Measurements from ENCODE around the gene OR2M4.
A peak's percentile ranks its signal among the peaks of the same experiment; 100 is the strongest.
"Not testable (repeated sequence)": the region's sequence is repeated elsewhere in the genome, so short reads cannot be mapped to it uniquely, and the experiment has no call there.

OR2M4 gene

DNA sequence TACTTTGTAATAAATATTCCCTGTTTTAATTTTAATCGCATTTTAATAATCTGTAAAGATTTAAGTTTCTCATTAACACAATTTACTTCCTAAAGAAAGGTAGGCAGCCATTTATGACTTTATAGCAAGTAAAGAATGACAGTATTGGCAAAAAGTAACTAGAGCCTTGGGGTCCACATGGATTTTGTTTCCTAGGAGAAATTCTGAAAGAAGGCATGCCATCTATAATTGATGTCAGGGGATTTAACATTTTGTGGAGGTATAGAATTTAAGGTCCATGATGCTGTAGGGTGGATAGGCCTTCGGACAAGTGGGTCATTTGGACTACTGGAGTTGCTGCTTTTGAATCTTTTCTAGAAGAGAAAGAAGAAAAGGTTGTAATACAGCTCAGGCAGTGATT is at the start of gene OR2M4:
Gene OR2M4 (plus strand): TSS at position 301 of the 400 bp plus-strand sequence. CDS start 7,512 bp downstream, outside the sequence.
- no peak for DNase-seq

- no peak for DNase-seq
Observed at GRCh38 chr1:248183996-248184395, 47.2 kb upstream of the OR2M4 start.

DNA sequence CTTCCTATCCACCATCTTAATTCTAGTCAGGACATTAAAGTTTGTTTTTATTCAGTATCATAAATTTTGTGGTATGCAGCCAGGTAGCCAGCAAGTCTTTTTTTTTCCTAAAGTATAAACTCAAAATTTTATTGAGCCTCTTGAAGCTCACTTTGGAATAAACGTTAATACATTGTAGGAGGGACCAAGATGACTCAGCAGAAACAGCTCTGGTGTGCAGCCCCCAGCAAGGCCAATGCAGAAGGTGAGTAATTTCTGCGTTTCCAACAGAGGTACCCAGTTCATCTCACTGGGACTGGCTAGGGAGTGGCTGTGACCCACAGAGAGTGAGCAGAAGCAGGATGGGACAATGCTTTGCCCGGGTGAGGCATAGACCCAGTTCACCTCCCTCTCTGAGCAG is 43.9 kb upstream of the OR2M4 start:
- no peak for DNase-seq

- no peak for DNase-seq
Observed at GRCh38 chr1:248189026-248189425, 42.2 kb upstream of the OR2M4 start.

DNA sequence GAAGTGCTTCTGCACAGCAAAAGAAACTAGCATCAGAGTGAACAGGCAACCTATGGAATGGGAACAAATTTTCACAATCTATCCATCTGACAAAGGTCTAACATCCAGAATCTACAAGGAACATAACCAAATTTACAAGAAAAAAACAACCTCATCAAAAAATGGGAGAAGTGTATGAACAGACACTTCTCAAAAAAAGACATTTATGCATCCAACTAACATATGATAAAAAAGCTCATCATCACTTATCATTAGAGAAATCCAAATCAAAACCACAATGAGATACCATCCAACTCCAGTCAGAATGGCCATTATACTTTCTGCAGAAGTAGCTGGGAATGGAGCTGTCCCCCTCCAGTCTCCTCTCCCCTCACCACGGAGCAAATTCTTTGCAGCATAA is 37.1 kb upstream of the OR2M4 start:
- DNase-seq, result no peak

DNA sequence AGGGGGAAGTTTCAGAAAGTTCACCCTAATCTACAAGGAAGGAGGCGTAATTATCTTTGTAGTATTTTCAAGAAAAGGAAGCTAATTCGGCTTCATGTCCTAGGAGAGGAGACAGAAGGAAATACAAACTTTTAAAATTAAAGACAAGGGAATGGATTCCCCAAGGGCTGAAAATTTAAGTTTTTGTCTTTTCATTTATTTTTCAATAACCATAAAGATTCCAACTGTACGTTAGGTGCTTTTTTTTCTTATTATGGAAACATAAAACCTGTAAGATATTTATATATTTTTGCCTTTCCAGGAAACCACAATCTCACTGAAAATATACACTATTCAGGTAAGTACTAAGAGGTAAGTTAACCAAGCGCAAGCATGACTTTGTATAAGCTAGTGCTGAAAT is 34.3 kb upstream of the OR2M4 start, which contains the start of gene OR2M3:
Gene OR2M3 (plus strand): TSS at position 301 of the 400 bp plus-strand sequence. CDS start 5,803 bp downstream, outside the sequence.
- no peak for DNase-seq

DNA sequence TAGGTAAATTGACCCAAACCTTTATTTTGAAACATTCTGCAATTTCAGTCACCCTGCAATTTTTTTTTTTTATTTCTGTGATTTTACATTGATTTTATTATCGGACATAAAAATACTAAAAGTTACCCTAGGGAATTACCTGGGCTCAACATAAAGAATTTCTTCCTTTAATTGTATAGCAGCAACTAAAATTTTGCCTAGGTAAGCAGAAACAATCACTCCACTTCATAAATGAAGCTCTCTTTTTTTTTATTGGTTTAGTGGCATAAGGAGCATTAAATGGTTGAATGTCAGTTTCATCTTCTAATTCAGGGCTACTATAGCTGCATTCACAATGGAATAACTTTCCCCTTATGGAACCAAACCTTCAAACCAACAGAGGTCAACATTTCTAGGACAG is 15.3 kb upstream of the OR2M4 start:
- no peak for DNase-seq

DNA sequence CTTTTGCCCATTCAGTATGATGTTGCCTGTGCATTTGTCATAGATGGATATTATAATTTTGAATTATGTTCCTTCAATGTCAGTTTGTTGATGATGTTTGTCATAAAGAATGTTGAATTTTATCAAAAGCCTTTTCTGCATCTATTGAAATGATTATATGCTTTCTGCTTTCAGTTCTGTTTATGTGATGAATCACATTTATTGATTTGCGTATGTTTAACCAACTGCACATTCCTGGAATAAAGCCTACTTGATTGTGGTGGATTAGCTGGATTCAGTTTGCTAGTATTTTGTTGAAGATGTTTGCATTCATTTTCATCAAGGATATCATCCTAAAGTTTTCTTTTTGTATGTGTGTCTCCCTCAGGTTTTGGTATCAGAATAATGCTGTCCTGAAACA is 5.7 kb upstream of the OR2M4 start:
- DNase-seq, result no peak

DNA sequence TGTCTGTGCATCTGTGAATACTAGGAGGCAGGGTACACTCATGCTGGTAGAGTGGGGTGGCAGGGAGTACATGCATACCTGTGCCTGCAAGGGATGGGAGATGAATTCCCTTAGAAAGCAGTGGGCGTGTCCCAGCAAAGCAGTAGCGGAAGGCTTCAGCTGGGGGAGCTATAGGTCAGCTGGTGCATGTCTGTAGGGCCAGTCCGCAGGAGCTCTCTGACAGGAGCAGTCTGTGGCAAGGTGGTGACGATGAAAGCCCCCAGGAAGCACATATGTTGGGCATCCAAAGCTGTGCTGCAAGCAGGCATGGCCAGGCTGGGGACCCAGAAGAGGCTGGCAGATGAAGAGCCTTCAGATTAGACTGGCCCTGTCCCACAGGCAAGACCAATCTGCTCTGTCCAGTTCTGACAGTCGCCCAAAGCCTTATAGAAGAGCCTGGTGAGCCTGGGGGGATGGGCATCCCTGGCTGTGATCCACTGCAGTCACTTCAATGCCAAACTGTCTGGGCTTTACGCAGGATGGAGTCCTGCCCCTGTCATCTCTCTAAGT is 1.8 kb upstream of the OR2M4 start:
- no peak for DNase-seq

- no peak for DNase-seq
Observed at GRCh38 chr1:248239478-248239877, 8.3 kb downstream of the OR2M4 start.

GRCh38 chr1:248243204-248243603 is 12.0 kb downstream of the OR2M4 start:
- peak; percentile 60 to 76 (median 62) for DNase-seq

DNA sequence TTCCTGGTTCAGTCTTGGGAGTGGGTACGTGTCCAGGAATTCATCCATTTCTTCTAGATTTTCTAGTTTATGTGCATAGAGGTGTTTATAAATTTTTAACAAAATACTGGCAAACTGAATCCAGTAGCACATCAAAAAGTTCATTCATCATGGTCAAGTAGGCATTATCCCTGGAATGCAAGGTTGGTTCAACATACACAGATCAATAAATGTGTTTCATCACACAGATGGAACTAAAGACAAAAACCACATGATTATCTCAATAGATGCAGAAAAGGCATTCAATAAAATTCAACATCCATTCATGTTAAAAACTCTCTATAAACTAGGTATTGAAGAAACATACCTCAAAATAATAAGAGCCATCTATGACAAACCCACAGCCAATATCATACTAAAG is 28.1 kb downstream of the OR2M4 start:
- not testable (repeated sequence) for DNase-seq

DNA sequence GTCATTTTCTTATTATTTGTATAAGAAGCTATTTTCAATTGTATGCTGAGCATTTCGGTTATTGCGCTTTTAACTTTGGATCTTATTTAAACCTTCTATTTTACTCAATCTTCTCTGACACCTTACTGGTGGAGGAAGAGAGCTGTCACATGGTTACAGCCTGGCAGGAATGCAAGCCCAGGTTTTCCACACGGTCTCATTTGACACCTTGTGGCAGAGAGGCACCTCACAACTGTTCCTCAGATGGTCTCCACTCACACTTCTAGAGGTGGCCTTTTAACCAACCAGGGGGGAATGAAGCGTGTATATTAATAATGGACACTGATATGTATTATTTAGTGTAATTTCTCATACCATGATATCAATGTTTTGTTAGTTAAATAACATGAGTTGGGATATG is 37.0 kb downstream of the OR2M4 start:
- no peak for DNase-seq

DNA sequence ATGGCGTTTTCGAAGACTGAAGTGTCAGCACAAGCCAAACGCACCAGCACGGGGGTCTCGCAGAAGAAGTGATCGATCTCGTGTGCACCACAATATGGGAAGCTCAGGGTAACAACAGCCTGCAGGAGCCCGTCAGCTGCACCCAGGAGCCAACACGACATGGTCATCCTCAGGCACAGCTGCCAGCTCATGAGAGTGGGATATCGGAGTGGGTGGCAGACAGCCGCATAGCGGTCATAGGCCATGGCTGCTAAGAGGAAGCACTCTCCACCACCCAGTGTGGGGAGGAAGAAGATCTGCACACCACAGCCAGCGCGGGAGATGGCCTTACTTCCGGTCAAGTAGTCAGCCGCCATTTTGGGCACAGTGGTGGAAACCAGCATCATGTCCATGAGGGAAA is 42.0 kb downstream of the OR2M4 start:
- DNase-seq, result not testable (repeated sequence)

GRCh38 chr1:248277876-248278275 is 46.7 kb downstream of the OR2M4 start, which contains the start of gene OR2T33:
Gene OR2T33 (minus strand): TSS chr1:248277976. CDS start chr1:248273814, 4,162 bp downstream.
- no peak for DNase-seq

DNA sequence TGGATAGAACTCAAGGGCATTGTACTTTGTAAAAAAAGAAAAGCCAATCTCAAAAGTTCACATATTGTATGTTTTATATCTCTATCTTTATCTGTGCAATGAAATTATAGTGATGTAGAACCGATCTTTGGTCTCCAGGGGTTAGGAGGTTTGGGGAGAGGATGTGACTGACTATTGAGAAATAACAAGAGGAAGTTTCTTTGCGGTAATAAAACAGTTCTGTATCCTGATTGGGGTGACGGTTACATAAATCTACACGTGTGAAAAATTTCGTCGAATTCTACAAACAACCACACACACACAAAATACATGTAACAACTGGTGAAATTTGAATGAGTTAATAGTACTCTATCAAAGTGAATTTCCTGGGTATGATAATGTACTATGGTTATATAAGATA is 57.2 kb downstream of the OR2M4 start:
- peak in 2 of 3 donors; percentile 1 to 4 for DNase-seq
